ENCODE results near the gene TUT1.
"Not testable (repeated sequence)": the region's sequence is repeated elsewhere in the genome, so short reads cannot be mapped to it uniquely, and the experiment has no call there.

The TUT1 gene

GRCh38 chr11:62621027-62621566 lies 29.8 kb upstream of the TUT1 start:
- H3K23ac ChIP-seq (ENCODE audit: low read length): no peak overlapping the region
- peak overlapping the region; percentile 7 for H2AK5ac ChIP-seq (ENCODE audit: low read length)
- WGBS (ENCODE audit: extremely low coverage, insufficient coverage, low lambda C conversion rate): no CpG with 5 or more reads among the region's 8 CpGs
- no peak for DNase-seq
- peaks cover 12% of the 10 kb centered on the region for H3K36me3 ChIP-seq (ENCODE audit: control insufficient read depth, insufficient read depth, low read length)
- H3K4me3 ChIP-seq (ENCODE audit: low read length): peak overlapping the region; percentile 94
- no peak overlapping the region for H2BK120ac ChIP-seq (ENCODE audit: low read depth, low read length)
- H2BK15ac ChIP-seq (replicated peaks; ENCODE audit: low read depth): no peak overlapping the region
- H4K8ac ChIP-seq (ENCODE audit: low read depth, low read length): no peak overlapping the region
- no peaks in the 10 kb centered on the region for H3K27me3 ChIP-seq (ENCODE audit: insufficient read depth, low read length, poor library complexity)
- no peak overlapping the region for H4K5ac ChIP-seq (ENCODE audit: low read length)
- H3K79me2 ChIP-seq (ENCODE audit: control insufficient read depth, insufficient read depth, low read length): no peaks in the 10 kb centered on the region
- H3K27ac ChIP-seq (ENCODE audit: low read depth, low read length): peak overlapping the region; percentile 85
- peak overlapping the region; percentile 96 for H3K56ac ChIP-seq (ENCODE audit: low read length)
- H2BK5ac ChIP-seq (ENCODE audit: low read length): peak overlapping the region; percentile 56
- peak overlapping the region; percentile 77 for H3K4ac ChIP-seq (ENCODE audit: low read depth, low read length)
- H3K18ac ChIP-seq (ENCODE audit: low read length): peak overlapping the region; percentile 86
- H3K79me1 ChIP-seq (ENCODE audit: low read length): no peaks in the 10 kb centered on the region
- H3K9ac ChIP-seq (ENCODE audit: low read length): peak overlapping the region; percentile 98
- peak overlapping the region; percentile 53 for H3K4me2 ChIP-seq (ENCODE audit: low read length)
- H3K4me1 ChIP-seq (ENCODE audit: control insufficient read depth, low read depth, low read length): peaks cover 2% of the 10 kb centered on the region

- H2BK5ac ChIP-seq (ENCODE audit: low read length); H3K4ac ChIP-seq (ENCODE audit: low read depth, low read length); H4K5ac ChIP-seq (ENCODE audit: low read length); H3K4me3 ChIP-seq (ENCODE audit: low read length); H3K79me1 ChIP-seq (ENCODE audit: low read length); H2AK5ac ChIP-seq (ENCODE audit: low read length); DNase-seq; H3K4me1 ChIP-seq (ENCODE audit: control insufficient read depth, low read depth, low read length); H3K27me3 ChIP-seq (ENCODE audit: insufficient read depth, low read length, poor library complexity); H3K36me3 ChIP-seq (ENCODE audit: control insufficient read depth, insufficient read depth, low read length); H2BK15ac ChIP-seq (replicated peaks; ENCODE audit: low read depth); H2BK120ac ChIP-seq (ENCODE audit: low read depth, low read length); H3K18ac ChIP-seq (ENCODE audit: low read length); H3K79me2 ChIP-seq (ENCODE audit: control insufficient read depth, insufficient read depth, low read length); H3K9ac ChIP-seq (ENCODE audit: low read length); H3K56ac ChIP-seq (ENCODE audit: low read length); H3K23ac ChIP-seq (ENCODE audit: low read length); H3K4me2 ChIP-seq (ENCODE audit: low read length); H3K27ac ChIP-seq (ENCODE audit: low read depth, low read length); H4K8ac ChIP-seq (ENCODE audit: low read depth, low read length): not testable (repeated sequence)
- no CpG with 5 or more reads among the region's 14 CpGs for WGBS (ENCODE audit: extremely low coverage, insufficient coverage, low lambda C conversion rate)
These were observed 25.6 kb upstream of the TUT1 start for GRCh38 chr11:62616957-62617356.

- Histone ChIP-seq H3K36me3 (ENCODE audit: control insufficient read depth, insufficient read depth, low read length) (no peaks in the 10 kb centered on the region), H3K4me1 (ENCODE audit: control insufficient read depth, low read depth, low read length) (peaks cover 6% of the 10 kb centered on the region), H3K79me1 (ENCODE audit: low read length) (no peaks in the 10 kb centered on the region), H3K4ac (ENCODE audit: low read depth, low read length) (no peak overlapping the region), H4K8ac (ENCODE audit: low read depth, low read length) (no peak overlapping the region), H3K4me2 (ENCODE audit: low read length) (no peak overlapping the region), H3K9ac (ENCODE audit: low read length) (no peak overlapping the region), H2BK15ac (replicated peaks; ENCODE audit: low read depth) (no peak overlapping the region), H3K4me3 (ENCODE audit: low read length) (no peak overlapping the region), H2BK120ac (ENCODE audit: low read depth, low read length) (no peak overlapping the region), H2AK5ac (ENCODE audit: low read length) (no peak overlapping the region), H2BK5ac (ENCODE audit: low read length) (no peak overlapping the region), H3K79me2 (ENCODE audit: control insufficient read depth, insufficient read depth, low read length) (no peaks in the 10 kb centered on the region), H3K18ac (ENCODE audit: low read length) (no peak overlapping the region), H3K27ac (ENCODE audit: low read depth, low read length) (no peak overlapping the region), H3K27me3 (ENCODE audit: insufficient read depth, low read length, poor library complexity) (no peaks in the 10 kb centered on the region), H3K23ac (ENCODE audit: low read length) (no peak overlapping the region), H3K56ac (ENCODE audit: low read length) (peak overlapping the region; percentile 2), H4K5ac (ENCODE audit: low read length) (no peak overlapping the region)
- no CpG with 5 or more reads among the region's 7 CpGs for WGBS (ENCODE audit: extremely low coverage, insufficient coverage, low lambda C conversion rate)
- DNase-seq: no peak
These were observed 24.2 kb upstream of the TUT1 start for GRCh38 chr11:62615521-62615920.

GRCh38 chr11:62614275-62614674 lies 23.0 kb upstream of the TUT1 start:
- H4K5ac ChIP-seq (ENCODE audit: low read length): no peak overlapping the region
- H3K79me1 ChIP-seq (ENCODE audit: low read length): no peaks in the 10 kb centered on the region
- H3K79me2 ChIP-seq (ENCODE audit: control insufficient read depth, insufficient read depth, low read length): no peaks in the 10 kb centered on the region
- H2BK5ac ChIP-seq (ENCODE audit: low read length): no peak overlapping the region
- no peak overlapping the region for H3K4me2 ChIP-seq (ENCODE audit: low read length)
- peak overlapping the region; percentile 55 for H3K9ac ChIP-seq (ENCODE audit: low read length)
- H2AK5ac ChIP-seq (ENCODE audit: low read length): no peak overlapping the region
- no peak overlapping the region for H2BK120ac ChIP-seq (ENCODE audit: low read depth, low read length)
- no peak overlapping the region for H3K4me3 ChIP-seq (ENCODE audit: low read length)
- peaks cover 6% of the 10 kb centered on the region for H3K4me1 ChIP-seq (ENCODE audit: control insufficient read depth, low read depth, low read length)
- no peak overlapping the region for H4K8ac ChIP-seq (ENCODE audit: low read depth, low read length)
- no CpG with 5 or more reads among the region's 8 CpGs for WGBS (ENCODE audit: extremely low coverage, insufficient coverage, low lambda C conversion rate)
- H3K36me3 ChIP-seq (ENCODE audit: control insufficient read depth, insufficient read depth, low read length): no peaks in the 10 kb centered on the region
- peak overlapping the region; percentile 71 for H3K56ac ChIP-seq (ENCODE audit: low read length)
- H3K4ac ChIP-seq (ENCODE audit: low read depth, low read length): no peak overlapping the region
- H2BK15ac ChIP-seq (replicated peaks; ENCODE audit: low read depth): no peak overlapping the region
- no peak overlapping the region for H3K23ac ChIP-seq (ENCODE audit: low read length)
- H3K18ac ChIP-seq (ENCODE audit: low read length): no peak overlapping the region
- DNase-seq: peak; percentile 82
- no peaks in the 10 kb centered on the region for H3K27me3 ChIP-seq (ENCODE audit: insufficient read depth, low read length, poor library complexity)
- peak overlapping the region; percentile 71 for H3K27ac ChIP-seq (ENCODE audit: low read depth, low read length)

- H3K79me1 ChIP-seq (ENCODE audit: low read length): no peaks in the 10 kb centered on the region
- H4K8ac ChIP-seq (ENCODE audit: low read depth, low read length): no peak overlapping the region
- no peak overlapping the region for H2BK15ac ChIP-seq (replicated peaks; ENCODE audit: low read depth)
- no peak overlapping the region for H3K4me3 ChIP-seq (ENCODE audit: low read length)
- H4K5ac ChIP-seq (ENCODE audit: low read length): no peak overlapping the region
- H3K27ac ChIP-seq (ENCODE audit: low read depth, low read length): peak overlapping the region; percentile 32
- DNase-seq: no peak
- no CpG with 5 or more reads among the region's 15 CpGs for WGBS (ENCODE audit: extremely low coverage, insufficient coverage, low lambda C conversion rate)
- H3K4me1 ChIP-seq (ENCODE audit: control insufficient read depth, low read depth, low read length): peaks cover 6% of the 10 kb centered on the region
- no peak overlapping the region for H2BK120ac ChIP-seq (ENCODE audit: low read depth, low read length)
- no peaks in the 10 kb centered on the region for H3K79me2 ChIP-seq (ENCODE audit: control insufficient read depth, insufficient read depth, low read length)
- H3K23ac ChIP-seq (ENCODE audit: low read length): no peak overlapping the region
- H3K9ac ChIP-seq (ENCODE audit: low read length): no peak overlapping the region
- no peaks in the 10 kb centered on the region for H3K27me3 ChIP-seq (ENCODE audit: insufficient read depth, low read length, poor library complexity)
- H2BK5ac ChIP-seq (ENCODE audit: low read length): no peak overlapping the region
- H2AK5ac ChIP-seq (ENCODE audit: low read length): no peak overlapping the region
- no peaks in the 10 kb centered on the region for H3K36me3 ChIP-seq (ENCODE audit: control insufficient read depth, insufficient read depth, low read length)
- H3K4ac ChIP-seq (ENCODE audit: low read depth, low read length): no peak overlapping the region
- H3K4me2 ChIP-seq (ENCODE audit: low read length): no peak overlapping the region
- no peak overlapping the region for H3K18ac ChIP-seq (ENCODE audit: low read length)
- peak overlapping the region; percentile 1 for H3K56ac ChIP-seq (ENCODE audit: low read length)
These were observed 22.0 kb upstream of the TUT1 start for GRCh38 chr11:62613291-62613778.

Measured in mesendoderm (in vitro differentiated cells).